NAMALWA (cell line): ENCODE data around the gene CACNA1E.
A peak's percentile ranks its signal among the peaks of the same experiment; 100 is the strongest.

ENCODE experiments used
- DNase-seq: peaks from one replicate; pipeline ENCODE4 v3.0.0-alpha.2; 2015; ENCODE audit warnings: low spot score

CACNA1E gene

DNA sequence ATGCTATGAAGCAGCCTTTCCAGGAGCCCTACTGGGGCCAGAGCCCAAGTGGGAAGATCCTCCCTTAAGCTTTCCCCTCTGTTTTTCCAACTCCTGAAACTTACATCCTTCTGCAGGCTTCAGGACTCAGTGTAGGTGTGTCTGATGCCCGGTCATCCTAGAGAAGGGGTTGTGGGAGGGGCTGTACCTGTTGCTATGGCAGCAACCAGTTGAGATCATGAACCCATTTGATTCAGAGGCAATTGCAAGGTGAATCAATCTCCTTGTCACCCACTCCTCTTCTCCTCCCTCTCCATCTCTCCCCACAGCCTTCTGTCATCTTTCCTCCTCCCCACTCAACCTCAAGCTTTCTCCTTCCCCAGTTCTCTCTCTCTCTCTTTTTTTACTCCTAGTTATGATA is 151.8 kb downstream of the CACNA1E start:
- DNase-seq = no peak

DNA sequence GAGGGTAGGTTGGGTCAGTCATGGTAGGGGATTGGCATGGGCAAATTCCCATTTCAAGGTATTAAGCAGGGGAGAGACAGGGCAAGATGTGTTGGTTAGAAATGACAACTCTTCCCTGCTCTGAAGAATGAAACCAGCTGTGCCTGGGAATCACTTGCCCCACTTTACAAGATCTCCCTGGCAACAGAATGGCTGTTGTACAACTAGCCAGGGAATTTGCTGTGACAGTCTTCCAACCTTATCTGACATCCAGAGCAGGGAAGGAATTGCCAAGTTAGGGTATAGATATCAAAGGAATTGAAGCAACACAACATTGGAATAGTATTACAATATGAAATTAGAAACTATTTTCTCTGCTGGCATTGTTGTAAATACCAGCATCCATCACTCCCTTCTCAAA is 154.7 kb downstream of the CACNA1E start:
- DNase-seq = no peak

DNA sequence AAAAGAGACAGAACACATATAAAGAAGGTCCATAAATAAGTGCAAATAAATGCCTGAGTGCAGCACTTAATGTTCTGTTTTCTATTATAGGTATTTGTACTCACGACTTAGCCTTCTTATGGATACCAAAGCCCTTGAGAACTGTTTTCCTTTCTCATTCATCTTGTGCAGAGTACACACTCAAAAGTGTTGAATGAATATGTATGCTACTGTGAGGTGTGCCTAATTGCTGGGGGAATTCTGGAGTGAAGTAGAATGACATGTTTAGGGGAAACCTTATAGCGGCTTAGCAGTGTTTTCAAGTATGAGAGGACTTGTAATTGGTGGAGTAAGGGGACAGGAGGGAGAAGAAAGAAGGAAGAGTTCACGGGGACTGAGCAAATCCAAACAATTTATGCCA is 157.6 kb downstream of the CACNA1E start:
- DNase-seq = no peak

DNA sequence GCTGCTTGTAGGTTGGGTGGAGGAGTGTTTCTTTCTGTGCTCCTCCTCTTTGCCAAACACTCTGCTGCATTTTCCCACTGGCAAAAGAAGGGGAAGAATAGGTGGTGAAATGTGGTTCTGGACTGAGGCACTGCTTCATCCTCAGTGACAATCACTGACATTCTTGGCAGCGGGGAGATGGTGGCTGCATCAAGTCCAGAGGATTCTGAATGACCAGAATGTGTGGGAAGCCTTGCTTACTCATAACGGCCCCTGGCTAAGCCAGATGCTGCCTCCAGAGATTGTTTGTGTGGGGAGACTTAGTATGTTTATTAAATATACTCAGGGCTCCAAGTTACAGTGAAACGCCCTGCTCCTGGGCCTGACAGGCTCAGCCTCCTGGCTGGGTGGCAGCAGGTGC is 160.3 kb downstream of the CACNA1E start:
- DNase-seq = no peak

DNA sequence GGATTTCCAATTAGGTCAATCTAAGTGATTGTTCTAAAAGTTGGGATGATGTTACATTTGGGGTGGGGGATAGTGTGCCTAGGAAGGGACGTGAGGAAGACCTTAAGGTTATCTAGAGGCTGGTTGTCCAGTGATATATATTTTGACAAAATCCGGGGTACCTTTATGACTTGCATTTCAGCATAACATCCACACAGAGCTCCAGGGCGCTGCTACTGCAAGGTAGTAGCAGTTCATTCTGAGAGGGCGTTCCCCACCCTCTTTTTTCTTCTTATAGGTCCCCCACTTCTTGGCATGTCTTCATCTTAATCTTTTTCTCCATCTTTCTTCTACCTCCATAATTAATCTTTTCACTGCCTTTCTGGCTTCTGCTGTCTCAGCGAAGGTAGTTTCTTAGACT is 161.9 kb downstream of the CACNA1E start:
- no peak for DNase-seq

DNA sequence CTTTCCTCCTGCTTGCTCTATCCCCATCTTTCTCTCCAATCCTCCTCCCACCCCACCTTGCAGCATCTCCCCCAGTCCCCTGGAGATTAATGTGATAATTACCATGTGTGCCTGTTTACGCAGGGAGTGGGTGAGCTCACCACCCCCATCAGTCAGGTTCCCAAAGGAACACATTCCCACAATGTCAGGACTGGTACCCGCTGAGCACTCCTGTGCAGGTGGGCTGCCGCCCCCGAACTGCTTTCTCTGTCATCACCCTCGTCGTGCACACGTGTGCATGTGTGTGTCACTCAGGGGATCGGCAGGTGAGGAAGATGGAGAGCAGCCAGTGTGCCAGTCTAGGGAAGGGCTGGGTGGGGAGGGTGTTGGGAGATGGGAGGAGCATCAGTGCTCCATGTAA is 163.4 kb downstream of the CACNA1E start:
- DNase-seq = no peak

DNA sequence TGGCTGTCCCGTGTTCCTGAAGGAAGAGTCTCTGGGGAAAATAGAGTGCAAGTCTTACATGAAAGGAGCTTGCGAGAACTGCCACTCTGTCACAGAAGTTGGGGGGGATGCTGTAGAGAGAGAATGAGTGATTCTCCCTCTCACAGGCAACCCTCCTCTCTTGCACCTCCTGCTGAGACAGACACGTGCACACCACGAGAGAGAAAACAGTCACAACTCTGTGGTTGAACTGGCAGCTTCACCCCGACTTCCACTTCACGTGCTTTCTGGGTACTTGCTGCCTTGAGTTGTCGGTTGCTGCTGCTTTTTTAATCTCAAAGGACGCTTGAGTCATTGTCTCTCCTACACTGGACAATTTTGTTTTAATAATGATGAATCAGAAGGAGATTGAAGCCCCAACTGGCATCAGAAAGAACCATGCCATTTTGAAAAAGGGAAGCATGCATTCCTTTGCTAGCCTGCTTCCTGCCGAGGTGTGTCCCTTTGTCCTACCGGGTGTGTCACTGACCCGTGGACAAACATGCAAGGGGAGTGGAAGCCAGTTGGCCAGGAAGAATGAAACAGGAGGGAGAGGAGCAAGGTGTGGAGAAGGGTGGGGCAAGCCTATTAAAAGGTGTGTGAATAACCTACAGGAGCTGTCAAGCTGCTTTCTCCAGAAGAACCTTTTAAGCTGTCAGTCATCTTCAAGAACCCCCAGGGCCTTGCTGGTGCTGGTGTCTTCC is 164.2 kb downstream of the CACNA1E start:
- no peak for DNase-seq

DNA sequence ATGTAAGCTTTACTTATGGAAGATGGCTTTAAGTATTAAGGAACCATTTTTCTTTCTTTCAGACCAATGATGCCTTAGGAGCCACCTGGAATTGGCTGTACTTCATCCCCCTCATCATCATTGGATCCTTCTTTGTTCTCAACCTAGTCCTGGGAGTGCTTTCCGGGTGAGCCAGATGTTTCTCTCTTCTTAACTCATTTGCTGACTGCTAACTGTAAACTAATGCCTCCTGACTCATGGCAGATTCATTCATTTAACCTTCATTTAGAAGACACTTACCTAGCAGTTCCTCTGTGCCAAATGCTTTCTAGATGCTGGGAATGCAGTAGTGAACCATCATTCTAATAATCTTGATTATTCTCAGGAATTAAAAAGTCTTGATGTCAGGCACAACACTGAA is 168.0 kb downstream of the CACNA1E start:
- no peak for DNase-seq

DNA sequence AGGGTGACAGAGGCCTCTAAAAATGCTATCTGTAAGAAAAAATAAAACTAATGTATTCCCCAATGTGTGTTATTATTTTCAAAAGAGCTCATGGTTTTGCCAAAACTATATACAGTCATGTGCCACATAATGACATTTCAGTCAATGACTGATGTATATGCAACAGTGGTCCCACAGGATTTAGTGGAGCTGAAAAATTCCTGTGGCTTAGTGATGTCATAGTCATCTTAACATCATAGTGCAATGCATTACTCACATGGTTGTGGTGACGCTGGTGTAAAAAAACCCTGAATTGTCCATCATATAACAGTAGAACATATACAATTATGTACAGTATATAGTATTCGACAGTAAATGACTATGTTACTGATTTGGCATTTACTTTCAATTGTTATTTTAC is 172.4 kb downstream of the CACNA1E start:
- no peak for DNase-seq

DNA sequence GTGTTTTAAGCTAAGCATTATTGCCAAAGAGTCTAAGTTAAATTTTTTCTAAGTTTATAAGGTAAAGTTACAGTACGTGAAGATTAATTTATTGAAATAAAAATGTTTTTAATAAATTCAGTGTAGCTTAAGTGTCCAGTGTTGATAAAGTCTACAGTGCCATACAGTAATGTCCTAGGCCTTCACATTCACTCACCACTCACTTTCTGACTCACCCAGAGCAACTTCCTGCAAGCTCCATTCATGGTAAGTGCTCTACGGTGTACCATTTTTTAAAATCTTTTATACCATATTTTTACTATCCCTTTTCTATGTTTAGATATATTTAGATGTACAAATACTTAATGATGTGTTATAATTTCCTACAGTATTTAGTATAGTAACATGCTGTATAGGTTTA is 173.2 kb downstream of the CACNA1E start:
- no peak for DNase-seq

DNA sequence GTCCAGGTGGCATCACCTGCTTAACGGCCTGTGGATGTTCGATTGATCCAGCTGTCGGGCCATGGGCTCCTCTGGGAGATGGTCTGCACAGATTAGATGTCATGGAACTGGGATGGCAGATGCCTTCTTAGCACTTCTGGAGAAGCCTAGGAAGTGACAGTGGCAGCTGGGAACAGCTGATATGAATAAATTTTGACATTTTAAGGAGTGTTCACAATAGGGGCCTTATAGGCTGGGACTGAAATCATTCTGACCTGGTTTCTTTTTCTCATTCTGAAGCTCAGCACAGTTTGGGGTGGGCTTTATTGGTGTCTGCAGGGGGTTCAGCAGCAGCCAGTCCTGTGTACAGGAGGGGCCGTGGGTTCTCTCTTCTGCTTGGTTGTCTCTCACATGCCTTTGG is 175.3 kb downstream of the CACNA1E start:
- no peak for DNase-seq

DNA sequence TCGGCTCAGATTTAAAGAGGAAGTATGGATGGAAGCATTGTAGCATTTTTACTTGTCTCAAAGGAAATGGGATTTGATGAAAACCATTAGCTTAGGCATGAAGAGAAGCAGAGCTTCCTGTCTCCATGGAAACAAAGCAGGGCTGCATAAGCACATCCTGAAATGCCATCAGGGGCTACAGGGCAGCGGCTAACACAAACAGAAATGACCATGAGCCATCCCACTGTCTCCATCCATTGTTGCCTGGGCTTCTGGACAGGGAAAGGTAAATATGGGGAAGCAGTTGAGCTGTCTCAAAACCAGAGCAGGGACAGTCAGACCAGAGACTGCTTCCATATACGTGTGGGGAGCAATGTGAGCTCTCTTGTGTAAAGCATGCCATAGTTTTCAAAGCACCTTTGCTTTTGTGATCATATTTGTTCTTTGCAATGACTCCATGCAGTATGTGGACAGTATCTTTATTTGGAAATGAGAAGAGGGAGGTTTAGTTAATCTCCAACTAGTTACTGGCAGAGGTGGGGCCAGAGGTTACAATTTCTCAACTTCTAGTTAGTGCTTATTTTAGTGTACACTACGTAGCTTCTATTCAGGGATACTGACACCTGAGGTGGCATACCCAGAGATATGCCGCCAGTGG is 176.1 kb downstream of the CACNA1E start:
- no peak for DNase-seq

DNA sequence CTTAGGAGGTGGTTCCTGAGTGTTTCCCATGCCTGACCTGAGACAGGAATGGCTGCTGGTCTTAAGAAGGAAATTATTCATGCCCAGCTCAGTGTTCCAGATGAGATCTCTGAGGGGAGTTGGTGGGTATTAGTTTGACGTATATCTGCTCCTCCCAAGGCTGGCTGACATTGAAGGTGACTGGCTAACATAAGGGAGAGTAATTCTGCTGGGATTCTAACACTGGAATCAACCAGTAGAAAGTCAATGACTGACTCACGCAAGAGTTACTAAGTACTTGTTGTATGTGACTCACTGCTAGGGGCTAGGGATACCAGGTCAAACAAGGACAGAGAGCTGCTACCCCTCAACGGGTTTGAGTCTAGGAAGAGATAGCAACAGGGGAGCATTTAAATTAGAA is 177.3 kb downstream of the CACNA1E start:
- DNase-seq = no peak

DNA sequence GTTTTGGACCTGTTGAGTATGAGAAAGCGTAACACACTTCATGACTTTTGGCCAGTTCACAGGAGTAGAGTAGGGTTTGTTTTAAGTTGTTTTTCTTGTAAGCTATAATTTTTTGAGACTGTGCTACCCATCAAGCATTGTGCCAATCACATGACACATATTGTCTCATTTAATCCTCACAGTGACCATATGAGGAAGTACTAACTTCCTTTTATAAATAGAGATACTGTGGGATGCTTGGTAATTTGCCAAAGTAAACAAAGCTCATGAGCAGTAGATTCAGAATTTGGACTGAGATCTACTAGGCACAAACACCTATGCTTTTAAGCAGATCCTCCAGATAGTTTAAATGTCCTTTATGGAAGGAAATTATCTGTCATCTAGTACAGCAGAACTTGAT is 178.3 kb downstream of the CACNA1E start:
- DNase-seq = no peak

DNA sequence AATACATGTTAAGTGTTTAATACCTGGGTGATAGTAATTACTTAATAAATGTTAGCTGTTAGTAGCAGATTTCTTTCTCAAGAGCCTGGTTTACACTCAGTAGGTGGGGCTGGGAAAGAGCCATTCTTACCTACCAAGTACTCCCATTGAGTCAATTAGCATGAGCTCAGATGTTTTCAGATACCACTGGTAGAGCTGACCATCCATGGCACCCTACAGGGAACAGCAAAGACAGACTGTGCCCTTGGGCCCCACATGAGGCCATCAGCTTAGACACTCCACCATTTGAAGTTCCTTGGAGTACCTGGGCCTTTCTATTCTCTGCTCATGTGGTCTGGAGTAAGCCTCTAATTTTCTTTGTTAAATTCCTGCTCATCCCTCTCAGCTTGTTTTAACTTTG is 179.3 kb downstream of the CACNA1E start:
- DNase-seq = no peak

DNA sequence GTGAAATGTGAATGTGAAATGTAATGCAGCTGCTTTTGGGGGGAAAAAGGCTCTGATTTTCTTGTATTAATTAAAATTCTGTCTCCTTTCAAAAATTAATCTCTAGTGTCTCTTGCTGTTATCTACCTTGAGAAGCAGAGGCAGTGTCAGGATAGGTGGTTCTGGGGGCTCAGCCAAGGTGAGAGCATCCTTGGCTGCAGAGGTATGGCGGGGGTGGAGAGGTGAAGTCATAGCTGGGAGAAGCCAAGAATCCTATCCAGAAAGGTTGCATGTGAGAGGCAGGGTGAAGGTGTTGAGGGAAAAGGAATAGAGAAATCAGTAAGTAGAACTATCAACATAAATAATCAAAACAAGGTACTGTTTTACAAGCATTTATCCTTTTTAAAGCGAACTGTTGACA is 181.2 kb downstream of the CACNA1E start:
- no peak for DNase-seq

DNA sequence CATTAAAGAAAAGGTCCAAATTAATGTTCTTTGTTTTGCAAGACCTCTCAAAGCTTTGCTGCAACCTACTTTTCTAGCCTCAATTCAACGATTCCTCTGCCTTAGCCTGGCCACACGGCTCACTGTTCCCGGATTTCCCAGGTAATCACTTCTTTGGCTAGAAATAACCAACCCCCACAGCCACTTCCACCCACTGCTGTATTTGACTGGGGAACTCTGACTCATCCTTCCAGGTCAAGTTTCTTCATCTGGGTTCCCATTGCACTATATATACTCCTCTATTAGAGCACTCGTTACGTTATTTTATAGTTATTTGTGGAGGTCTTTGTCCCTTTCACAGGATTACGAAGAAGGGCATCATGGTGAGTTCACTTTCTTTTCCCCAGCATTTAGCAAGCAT is 185.9 kb downstream of the CACNA1E start:
- no peak for DNase-seq

DNA sequence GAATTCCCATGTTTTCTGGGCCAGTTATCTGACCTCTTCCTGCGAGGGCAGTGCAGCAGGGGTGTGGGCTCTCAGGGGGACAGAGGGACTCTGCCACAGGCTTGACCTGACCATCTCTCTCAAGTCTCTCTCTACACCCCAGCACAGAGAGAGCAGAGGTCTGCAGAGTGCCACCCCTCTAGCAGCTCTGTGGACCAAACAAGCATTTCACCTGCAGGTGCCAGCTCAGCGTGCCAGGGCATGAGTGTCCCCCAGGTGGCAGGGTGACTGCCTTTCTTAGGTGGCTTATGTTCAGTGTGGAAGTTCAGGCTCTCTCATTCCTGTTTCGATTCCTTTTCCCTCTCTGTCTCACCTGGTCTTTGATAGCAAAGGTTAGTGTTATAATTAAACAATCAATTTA is 191.3 kb downstream of the CACNA1E start:
- no peak for DNase-seq

DNA sequence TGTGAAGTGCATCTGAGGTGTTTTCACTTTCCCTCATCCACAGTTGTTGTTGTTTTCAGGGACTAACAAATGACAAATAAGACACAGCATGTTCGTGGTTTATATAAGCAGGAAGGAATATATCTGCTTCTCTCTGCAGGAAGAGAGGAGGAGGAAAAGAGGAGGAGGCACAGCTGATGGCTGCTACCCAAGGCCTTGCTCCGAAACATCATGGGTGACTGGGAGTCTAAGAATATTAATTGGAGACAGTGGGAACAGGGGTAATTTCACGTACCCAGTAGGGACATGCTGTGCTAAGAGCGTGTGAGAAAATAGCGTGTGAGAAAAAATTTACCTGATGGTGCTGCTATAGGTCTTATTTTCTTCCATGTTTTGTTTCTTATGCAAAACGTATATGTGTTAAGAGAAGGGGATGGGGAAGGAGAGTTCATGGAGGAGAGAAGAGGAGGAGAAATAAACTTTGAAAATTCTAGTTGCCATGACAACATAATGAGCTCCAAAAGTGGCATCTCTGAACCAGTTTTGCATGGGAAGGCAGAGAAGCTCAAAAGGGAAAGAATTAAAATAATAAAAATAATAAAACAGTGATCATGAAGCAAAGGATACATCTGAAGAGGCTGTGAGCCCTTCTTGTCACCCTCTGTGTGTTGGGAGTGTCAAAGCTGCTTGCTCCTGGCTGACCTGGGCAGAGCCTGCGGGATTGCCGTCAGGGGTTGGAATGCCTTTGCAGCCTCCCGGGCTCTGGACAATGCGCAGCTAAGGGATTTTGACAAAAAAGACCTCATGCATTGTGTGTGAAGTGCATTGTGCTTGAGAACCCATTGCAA is 192.0 kb downstream of the CACNA1E start:
- no peak for DNase-seq

DNA sequence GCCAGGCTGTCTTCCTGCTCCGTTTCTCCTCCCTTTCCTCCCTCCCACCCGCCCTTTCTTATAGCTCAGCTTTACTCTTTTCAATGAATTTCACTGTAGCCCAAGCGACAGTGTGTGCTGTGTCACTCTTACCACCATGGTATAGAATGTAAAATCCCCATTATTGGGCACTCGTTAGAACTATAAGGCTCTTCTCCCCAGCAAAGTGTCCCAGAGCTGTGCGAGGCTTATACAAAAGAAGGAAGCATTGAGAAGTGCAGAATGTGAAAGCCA is 192.5 kb downstream of the CACNA1E start:
- no peak for DNase-seq

DNA sequence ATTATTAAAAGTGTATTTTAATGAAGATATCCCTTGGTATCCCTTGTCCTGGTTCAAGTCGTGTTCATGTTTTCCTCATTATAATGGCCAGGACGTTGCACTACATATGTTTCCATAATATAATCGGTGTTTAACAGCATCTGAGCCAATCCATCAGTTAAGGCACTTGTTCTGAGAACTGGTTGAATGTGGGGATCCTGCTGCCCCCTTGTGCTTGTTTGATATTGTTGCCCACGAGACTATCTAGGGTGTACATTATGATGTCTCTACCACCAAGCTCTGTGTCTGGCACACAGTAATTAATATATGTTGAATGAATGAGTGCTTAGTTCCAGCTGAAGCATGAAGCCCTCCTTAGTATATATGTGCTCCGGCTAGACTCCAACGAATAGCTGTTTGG is 193.0 kb downstream of the CACNA1E start:
- peak; percentile 68 for DNase-seq

DNA sequence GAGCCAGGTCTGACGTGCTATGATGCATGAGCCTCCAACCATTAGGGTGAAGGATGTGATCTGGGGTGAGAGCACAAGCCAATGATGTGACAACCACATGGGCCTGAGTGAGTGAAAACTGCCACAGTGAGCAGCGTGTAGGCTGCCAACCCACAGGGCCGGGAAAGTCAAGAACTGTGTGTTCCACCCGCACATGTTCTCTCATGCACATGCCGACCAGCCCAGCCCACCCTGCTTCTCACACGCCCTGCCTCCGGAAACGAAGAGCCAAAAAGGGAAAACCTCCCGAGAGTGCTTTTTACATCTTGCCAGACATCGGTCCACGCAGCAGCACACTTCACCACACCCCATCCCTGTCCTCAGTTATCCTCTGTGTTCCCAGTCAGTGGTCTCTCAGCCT is 197.0 kb downstream of the CACNA1E start:
- DNase-seq = no peak

DNA sequence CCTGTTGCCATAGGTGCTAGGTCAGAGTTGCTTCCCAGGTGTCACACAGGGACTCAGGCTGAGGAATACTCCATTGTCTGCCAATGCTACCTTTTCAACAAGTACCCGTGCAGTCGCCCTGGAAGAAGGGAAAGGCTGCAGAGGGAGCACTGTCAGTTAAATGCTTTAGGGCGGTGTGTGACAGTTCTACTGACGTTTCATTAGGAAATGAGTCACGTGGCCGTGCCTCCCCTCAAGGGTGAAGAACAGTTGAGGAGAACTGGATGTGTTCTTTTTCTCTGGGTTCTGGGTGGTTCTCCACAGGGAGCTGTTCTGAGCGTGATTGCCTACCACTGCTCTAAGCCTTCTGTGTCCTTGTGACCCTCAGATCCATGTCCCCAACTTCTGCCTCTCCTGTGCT is 197.6 kb downstream of the CACNA1E start:
- DNase-seq = no peak

DNA sequence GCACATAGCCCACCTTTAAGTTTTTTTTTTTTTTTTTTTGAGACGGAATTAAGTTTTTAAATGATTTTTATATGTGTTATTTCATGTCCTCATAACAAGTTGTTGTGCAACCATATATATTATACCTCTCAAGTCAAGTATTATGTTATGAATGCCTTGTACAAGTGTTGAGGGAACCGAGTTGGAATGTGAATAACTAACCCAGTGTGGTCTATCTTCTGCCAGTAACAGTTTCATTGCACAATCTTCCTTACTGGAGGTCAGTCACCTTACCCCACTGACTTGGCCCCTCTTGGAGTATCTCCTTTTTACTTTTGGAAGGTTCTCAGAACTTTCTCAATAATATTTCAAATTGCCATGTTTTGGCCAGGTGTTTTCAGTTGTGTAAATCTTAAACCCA is 201.9 kb downstream of the CACNA1E start:
- DNase-seq = no peak
